Activated naive CD8-positive, alpha-beta T cell treated with anti-CD3 and anti-CD28 coated beads, Interleukin-2, amount 50 U/mL, for 24 hours (primary cell): ENCODE measurements around the gene HIVEP3.

Experiments used
- ATAC-seq: fragments of 150-1000 bp; cut with Tn5 transposase; one replicate; pipeline ENCODE4 v1.10.0; 2021
- DNase-seq: peaks from one replicate; pipeline ENCODE4 v3.0.0; 2021
- H3K27ac Mint-ChIP-seq: one replicate; pipeline ENCODE4 v1.8.0; 2021; ENCODE audit warnings: mild to moderate bottlenecking, mixed read lengths
- H3K27me3 Mint-ChIP-seq: one replicate; pipeline ENCODE4 v1.8.0; 2021; ENCODE audit warnings: mixed read lengths
- H3K36me3 Mint-ChIP-seq: one replicate; pipeline ENCODE4 v1.8.0; 2021; ENCODE audit warnings: low read depth, mixed read lengths
- H3K4me1 Mint-ChIP-seq: one replicate; pipeline ENCODE4 v1.8.0; 2021; ENCODE audit warnings: mixed read lengths
- H3K4me3 Mint-ChIP-seq: one replicate; pipeline ENCODE4 v1.8.0; 2021; ENCODE audit warnings: mild to moderate bottlenecking, moderate library complexity, mixed read lengths
- H3K9me3 Mint-ChIP-seq: one replicate; pipeline ENCODE4 v1.8.0; 2021; ENCODE audit warnings: mixed read lengths

The HIVEP3 gene

DNA sequence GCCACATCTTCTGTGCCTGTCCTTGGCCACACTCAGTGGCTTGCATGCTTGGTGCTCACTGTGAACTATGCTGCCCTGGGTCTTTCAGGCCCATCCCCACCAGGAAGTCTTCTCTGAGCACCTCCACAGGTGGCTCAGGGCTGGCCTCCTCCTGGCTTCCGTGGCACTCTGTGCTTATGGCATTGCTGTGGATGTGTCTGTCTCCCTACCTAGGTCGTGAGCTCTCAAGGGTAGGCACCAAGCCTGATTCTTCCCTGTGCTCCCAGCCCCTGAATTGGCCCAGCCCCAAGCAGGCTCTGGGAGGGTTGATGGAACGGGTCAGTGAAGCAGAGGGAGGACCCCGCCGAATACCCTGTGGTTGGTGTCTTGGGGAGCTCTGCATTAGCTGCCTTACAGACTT, 236.6 kb downstream of the HIVEP3 start:
- H3K4me3 Mint-ChIP-seq = no peak overlapping the region
- no peak overlapping the region for H3K27ac Mint-ChIP-seq

DNA sequence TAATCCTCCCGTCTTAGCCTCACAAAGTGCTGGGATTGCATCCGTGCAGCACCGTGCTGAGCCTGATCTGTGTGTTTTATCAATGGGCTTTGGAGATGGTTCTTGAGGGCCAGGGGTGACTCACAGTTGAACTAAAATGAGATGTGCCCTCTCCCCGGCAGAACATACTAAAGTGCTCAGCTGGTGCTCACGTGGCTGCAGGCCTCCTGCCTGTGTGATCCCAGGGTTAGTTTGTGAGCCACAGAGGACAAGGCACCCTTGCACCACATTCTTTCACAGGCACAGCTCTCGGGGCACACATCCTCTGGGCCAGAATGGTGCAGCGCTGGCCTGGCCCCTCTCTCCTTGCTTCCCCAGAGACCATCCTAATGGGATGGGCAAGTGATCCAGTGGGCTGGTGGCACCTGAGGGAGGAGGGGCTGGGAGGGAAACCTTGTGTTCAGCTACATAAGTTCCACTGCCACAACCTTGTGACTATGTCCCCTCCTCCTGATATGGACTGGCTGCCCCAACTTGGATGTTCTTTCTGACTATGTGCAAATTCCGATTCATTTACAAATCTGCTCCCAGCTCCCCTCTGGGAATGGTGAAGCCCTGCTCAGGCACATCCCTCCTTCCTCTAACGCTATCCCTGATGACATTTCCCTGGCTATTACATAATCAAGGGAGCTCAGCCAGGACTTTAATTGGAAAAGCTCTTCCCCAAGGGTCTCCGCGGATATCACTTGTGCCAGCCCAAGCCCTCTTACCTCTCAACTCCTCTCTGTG, 237.2 kb downstream of the HIVEP3 start:
- no peaks in the 10 kb centered on the region for H3K27me3 Mint-ChIP-seq
- ATAC-seq = no peak
- no peaks in the 10 kb centered on the region for H3K36me3 Mint-ChIP-seq
- H3K4me1 Mint-ChIP-seq = peaks cover 63% of the 10 kb centered on the region
- H3K27ac Mint-ChIP-seq = no peak overlapping the region
- H3K4me3 Mint-ChIP-seq = no peak overlapping the region
- no peak for DNase-seq
- no peaks in the 10 kb centered on the region for H3K9me3 Mint-ChIP-seq

More for the DNA sequence above, 236.6 kb downstream of the HIVEP3 start:
- Mint-ChIP-seq H3K9me3 (no peaks in the 10 kb centered on the region), H3K27me3 (no peaks in the 10 kb centered on the region), H3K36me3 (no peaks in the 10 kb centered on the region), H3K4me1 (peaks cover 65% of the 10 kb centered on the region)
- ATAC-seq (no peak), DNase-seq (no peak)

DNA sequence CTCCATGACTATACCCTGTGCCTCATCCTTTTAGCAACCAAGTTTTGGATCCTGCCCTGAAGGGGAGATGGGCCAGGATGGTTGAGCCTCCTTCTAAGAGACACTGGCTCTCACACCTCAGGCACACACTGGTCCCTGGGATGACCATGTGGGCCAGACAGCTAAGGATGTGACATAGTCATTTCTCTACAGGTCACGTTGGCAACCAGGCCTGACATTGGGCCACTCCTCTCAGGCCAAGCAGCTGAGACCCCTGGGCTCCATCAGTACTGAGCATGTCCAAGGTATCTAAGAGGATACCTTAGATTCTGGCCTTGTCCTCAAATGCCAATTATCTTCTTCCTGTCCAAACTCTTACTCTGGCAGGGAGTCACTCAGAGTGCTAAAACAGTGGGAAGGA, 238.7 kb downstream of the HIVEP3 start:
- Mint-ChIP-seq H3K27ac (no peak overlapping the region), H3K4me3 (no peak overlapping the region), H3K36me3 (no peaks in the 10 kb centered on the region), H3K27me3 (no peaks in the 10 kb centered on the region), H3K4me1 (peaks cover 66% of the 10 kb centered on the region), H3K9me3 (no peaks in the 10 kb centered on the region)
- no peak for DNase-seq
- ATAC-seq = no peak

DNA sequence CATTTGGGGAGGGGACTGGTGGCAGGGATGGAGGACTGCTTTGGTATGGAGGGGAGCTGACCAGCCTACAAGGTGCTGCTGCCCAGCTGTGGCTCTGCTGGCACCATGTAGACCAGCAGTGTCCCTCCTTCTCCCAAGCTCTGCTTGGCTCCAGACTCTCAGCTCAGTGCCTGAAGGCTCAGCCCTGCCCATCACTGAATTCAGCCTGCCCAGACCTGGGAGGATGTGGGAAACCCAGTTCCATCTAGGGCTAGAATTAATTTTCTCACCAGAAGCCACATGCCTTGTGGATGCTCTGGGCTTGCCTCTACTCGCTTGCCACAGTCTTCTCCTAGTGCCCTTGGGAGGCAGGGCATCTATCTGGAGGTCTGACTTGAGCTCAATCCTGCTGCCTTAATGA, 239.2 kb downstream of the HIVEP3 start:
- no peaks in the 10 kb centered on the region for H3K9me3 Mint-ChIP-seq
- H3K27me3 Mint-ChIP-seq = no peaks in the 10 kb centered on the region
- H3K36me3 Mint-ChIP-seq = no peaks in the 10 kb centered on the region
- ATAC-seq (no peak), DNase-seq (no peak)
- H3K4me1 Mint-ChIP-seq = peaks cover 66% of the 10 kb centered on the region
- no peak overlapping the region for H3K4me3 Mint-ChIP-seq
- no peak overlapping the region for H3K27ac Mint-ChIP-seq

DNA sequence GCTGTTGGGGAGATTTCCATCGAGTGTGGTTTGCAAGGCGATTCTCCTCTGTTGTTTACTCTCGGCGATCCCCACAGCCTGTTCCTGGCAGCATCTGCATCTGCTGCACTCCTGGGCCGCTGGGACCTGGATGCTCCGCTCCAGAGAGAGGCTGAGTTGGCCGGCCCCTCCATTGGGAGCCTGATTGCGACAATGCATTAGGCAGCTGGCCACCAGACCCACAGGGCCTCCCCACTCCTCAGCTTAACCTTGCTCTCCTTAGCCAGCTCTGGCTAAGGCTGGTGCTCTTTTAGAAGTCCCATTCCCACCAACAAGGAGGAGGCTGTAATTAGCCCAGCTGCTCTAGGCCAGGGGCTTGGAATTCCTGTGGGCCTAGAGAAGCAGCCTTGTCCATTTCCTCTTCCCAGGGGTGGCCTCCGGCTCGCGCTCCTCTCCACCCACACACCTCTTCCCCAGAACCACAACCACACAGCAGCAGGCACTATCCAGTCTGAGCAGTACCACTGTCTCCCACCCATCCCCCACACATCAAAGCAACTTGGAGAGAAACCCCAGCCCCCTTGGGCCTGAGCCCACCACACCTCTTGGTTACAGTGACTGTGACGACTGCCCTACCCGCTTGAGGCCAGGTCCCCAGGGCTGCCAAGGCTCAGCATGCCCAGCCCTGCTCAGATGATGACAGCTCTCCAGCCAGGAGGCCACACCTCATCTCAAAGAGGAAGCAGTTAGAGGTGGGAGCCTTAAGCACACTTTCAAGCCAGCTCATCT, 240.4 kb downstream of the HIVEP3 start:
- H3K4me3 Mint-ChIP-seq = no peak overlapping the region
- DNase-seq (no peak), ATAC-seq (peak; percentile 39)
- peaks cover 65% of the 10 kb centered on the region for H3K4me1 Mint-ChIP-seq
- H3K36me3 Mint-ChIP-seq = no peaks in the 10 kb centered on the region
- peak overlapping the region; percentile 51 for H3K27ac Mint-ChIP-seq
- no peaks in the 10 kb centered on the region for H3K9me3 Mint-ChIP-seq
- H3K27me3 Mint-ChIP-seq = no peaks in the 10 kb centered on the region

DNA sequence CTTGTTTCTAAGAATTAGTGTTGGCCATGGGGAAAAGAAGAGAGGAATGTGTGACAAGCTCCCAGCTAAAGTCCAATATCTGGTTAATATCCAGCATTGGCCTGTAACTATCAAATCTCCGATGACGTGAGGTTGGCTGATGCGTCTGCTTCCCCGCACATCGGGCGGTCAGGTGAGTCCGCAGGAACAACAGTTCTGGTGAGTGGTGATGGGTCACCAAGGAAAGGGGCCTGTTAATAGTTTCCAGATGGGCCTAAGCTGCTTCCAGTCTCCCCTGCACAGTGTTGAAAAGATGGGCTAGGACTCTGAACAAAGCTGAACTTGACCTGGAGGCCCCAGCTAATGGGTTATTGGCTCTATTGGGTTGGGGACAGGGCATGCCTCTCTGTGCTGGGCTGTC, 241.1 kb downstream of the HIVEP3 start:
- Mint-ChIP-seq H3K9me3 (no peaks in the 10 kb centered on the region), H3K27ac (no peak overlapping the region), H3K4me3 (no peak overlapping the region), H3K4me1 (peaks cover 65% of the 10 kb centered on the region), H3K36me3 (no peaks in the 10 kb centered on the region), H3K27me3 (no peaks in the 10 kb centered on the region)
- DNase-seq = no peak
- ATAC-seq = no peak

DNA sequence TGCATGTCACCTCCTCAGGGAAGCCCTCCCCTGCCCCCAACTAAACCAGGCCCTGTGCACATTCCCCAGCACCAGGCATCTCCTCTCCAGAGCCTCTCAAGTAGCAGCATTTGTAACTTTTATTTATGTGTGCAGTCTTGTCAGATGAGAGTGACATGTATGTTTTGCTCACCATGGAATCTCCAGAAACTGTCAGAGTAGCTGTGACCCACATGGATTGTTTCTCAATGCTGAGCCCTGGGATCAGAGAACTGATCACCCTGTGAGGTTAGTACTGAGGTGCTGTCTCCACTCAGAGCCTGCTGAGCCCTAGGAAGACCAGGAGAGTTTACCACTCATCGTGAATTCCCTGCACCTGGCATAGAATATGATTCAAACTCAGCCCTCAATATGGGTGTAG, 243.3 kb downstream of the HIVEP3 start:
- Mint-ChIP-seq H3K4me3 (no peak overlapping the region), H3K9me3 (no peaks in the 10 kb centered on the region), H3K4me1 (peaks cover 83% of the 10 kb centered on the region), H3K27ac (no peak overlapping the region), H3K36me3 (no peaks in the 10 kb centered on the region), H3K27me3 (no peaks in the 10 kb centered on the region)
- ATAC-seq (no peak), DNase-seq (no peak)

DNA sequence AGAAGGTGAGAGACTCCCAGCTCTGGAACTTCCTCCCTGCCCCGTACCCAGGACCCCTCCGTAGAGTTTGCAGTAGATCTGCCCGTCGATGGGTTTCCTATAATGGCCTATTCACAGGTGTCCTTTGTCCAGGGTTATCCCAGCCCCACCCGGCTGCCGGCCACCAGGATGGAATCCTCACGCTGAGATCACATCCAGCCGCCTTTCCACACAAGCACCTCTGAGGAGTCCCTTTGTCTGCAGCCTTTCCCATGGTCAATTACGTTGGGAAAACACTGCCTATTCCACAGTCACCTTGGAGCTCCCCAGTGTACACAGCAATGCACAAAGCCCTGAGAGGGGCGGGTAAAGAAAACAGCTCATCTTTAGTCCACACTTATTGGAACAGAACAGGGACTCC, 244.2 kb downstream of the HIVEP3 start:
- Mint-ChIP-seq H3K27ac (no peak overlapping the region), H3K4me1 (peaks cover 88% of the 10 kb centered on the region), H3K9me3 (no peaks in the 10 kb centered on the region), H3K4me3 (no peak overlapping the region), H3K27me3 (no peaks in the 10 kb centered on the region), H3K36me3 (no peaks in the 10 kb centered on the region)
- no peak for DNase-seq
- ATAC-seq = no peak

DNA sequence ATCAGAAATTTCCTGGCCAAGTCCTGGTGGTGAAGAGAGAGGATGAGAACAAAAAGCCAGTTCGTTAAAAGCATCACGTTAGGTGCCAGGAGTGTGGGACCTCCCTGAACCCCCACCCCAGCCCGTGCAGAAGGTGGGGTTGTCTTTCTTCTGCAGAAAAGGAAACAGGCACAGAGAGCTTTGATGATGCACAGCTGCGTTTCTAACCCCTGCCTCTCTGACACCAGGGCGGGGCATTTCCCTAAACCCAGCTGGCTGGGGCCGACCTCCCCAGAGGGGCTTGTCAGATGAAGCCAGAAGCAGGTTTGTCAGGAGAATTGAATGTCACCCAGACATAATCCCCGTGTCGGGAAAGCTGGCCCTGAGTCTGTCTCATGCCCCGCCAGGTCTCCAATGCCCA, 244.9 kb downstream of the HIVEP3 start:
- Mint-ChIP-seq H3K4me1 (peaks cover 88% of the 10 kb centered on the region), H3K9me3 (no peaks in the 10 kb centered on the region), H3K27me3 (no peaks in the 10 kb centered on the region), H3K27ac (peak overlapping the region; percentile 87), H3K4me3 (peak overlapping the region; percentile 69), H3K36me3 (no peaks in the 10 kb centered on the region)
- ATAC-seq = peak; percentile 17
- DNase-seq = peak; percentile 56

DNA sequence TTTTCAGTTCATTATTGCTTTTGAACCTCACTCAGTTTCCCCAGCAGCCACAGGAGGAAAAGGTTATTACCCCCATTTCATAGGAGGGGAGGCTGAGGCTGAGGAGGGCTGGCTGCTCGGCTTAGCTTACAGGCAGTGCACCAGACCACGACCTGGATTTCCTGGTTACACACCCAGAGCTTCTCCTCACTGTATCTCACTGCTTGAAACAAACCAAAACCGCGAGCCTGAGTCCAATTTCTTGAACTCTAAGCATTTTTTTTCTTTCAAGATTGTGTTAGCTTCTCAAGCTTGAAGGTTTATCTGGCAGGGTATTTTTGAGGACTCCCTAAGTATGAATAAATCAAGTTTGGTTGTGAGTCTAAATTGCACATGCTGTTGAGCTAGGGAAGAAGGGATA, 245.3 kb downstream of the HIVEP3 start:
- peak; percentile 56 for DNase-seq
- peak overlapping the region; percentile 69 for H3K4me3 Mint-ChIP-seq

DNA sequence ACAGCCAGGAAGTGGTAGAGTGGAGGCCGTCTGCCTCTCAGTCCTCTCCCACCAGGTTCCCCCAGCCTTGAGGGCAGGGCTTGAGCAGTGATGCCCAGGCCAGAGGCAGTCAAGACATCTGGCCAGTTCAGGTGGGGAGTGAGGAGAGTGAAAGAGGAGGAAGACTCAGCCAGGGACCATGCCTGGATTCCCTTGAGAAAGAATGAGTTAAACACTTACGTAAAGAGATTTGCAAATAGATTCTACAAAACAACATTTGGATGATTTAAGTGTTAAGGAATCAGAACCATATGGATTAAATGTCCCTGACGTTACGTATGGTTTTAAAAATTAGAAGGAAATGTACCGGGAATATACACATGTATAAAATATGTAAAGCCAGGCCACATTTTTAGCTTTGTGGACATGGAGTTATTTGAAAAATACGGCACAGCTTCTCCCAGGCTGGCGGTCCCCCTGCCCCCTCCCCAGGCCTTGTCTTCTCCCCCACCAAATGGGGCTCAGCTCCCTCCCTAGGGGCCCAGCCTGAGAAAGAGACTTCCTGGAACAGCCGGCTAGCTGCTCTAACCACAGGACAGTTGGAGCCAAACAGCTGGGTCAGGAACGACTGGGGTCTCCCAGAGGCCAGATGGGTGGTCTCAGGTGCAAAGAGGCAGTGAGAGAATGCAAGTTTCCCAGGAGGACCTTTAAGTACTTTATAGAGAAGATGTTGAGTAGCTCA, 245.9 kb downstream of the HIVEP3 start:
- peaks cover 88% of the 10 kb centered on the region for H3K4me1 Mint-ChIP-seq
- no peaks in the 10 kb centered on the region for H3K36me3 Mint-ChIP-seq
- H3K4me3 Mint-ChIP-seq = peak overlapping the region; percentile 69
- DNase-seq (no peak), ATAC-seq (no peak)
- no peaks in the 10 kb centered on the region for H3K27me3 Mint-ChIP-seq
- no peaks in the 10 kb centered on the region for H3K9me3 Mint-ChIP-seq
- peak overlapping the region; percentile 87 for H3K27ac Mint-ChIP-seq

More for the DNA sequence above, 245.3 kb downstream of the HIVEP3 start:
- no peaks in the 10 kb centered on the region for H3K9me3 Mint-ChIP-seq
- H3K27me3 Mint-ChIP-seq = no peaks in the 10 kb centered on the region
- ATAC-seq = peak; percentile 55
- H3K36me3 Mint-ChIP-seq = no peaks in the 10 kb centered on the region
- H3K27ac Mint-ChIP-seq = peak overlapping the region; percentile 87
- peaks cover 88% of the 10 kb centered on the region for H3K4me1 Mint-ChIP-seq

DNA sequence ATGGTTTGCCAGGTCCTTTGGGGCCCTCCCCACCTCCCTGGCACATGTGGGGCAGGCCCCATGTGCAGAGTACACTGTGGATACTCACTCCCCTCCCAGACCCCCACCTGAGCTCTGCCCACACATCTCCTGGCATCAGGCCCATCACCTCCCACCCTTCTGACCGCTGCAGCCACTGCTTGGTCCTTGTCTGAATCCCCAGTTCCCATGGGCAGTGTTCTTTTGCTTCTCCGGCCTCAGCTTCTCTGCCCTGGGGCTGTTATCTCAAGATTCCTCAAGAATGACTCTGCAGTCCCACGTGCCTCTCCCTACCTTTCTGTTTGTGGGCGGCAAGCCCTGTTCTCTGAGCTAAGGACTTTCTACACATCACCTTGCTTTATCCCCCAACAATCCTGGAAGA, 246.5 kb downstream of the HIVEP3 start:
- DNase-seq = no peak
- peaks cover 88% of the 10 kb centered on the region for H3K4me1 Mint-ChIP-seq
- no peaks in the 10 kb centered on the region for H3K36me3 Mint-ChIP-seq
- no peaks in the 10 kb centered on the region for H3K27me3 Mint-ChIP-seq
- ATAC-seq = no peak
- H3K4me3 Mint-ChIP-seq = peak overlapping the region; percentile 69
- H3K9me3 Mint-ChIP-seq = no peaks in the 10 kb centered on the region
- H3K27ac Mint-ChIP-seq = peak overlapping the region; percentile 87

DNA sequence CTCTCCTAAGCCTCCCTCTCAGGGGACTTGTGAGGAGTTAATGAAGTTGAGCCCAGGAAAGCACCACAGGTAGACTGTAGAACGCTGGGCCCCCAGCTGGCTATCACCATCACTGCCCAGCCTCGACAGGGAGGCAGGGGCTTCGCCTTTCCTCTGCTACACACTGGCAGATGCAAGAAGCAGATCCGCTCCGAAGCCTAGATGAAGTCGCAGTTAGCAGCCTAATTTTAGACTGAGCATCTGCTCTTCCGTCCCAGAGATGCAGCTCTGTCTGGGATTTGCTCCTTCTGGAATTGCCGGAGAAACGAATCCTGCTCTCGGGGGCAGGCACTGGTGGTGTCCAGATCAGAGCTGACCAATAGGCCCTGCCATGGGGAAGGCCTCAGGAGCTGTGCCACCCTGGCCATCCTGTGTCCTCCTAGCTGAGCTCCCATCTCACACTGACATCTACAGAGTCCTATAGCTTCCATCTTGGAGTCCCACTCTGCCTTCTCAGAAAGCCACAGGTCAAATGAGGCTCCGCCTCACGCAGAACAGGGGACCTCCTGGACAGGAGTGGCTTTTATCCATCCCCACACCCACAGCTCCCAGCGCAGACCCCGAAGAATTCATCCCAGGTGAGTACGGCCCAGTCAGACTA, 247.5 kb downstream of the HIVEP3 start:
- Mint-ChIP-seq H3K4me1 (peaks cover 92% of the 10 kb centered on the region), H3K36me3 (no peaks in the 10 kb centered on the region), H3K27ac (peak overlapping the region; percentile 87), H3K4me3 (peak overlapping the region; percentile 39), H3K27me3 (no peaks in the 10 kb centered on the region), H3K9me3 (no peaks in the 10 kb centered on the region)
- no peak for ATAC-seq
- no peak for DNase-seq

DNA sequence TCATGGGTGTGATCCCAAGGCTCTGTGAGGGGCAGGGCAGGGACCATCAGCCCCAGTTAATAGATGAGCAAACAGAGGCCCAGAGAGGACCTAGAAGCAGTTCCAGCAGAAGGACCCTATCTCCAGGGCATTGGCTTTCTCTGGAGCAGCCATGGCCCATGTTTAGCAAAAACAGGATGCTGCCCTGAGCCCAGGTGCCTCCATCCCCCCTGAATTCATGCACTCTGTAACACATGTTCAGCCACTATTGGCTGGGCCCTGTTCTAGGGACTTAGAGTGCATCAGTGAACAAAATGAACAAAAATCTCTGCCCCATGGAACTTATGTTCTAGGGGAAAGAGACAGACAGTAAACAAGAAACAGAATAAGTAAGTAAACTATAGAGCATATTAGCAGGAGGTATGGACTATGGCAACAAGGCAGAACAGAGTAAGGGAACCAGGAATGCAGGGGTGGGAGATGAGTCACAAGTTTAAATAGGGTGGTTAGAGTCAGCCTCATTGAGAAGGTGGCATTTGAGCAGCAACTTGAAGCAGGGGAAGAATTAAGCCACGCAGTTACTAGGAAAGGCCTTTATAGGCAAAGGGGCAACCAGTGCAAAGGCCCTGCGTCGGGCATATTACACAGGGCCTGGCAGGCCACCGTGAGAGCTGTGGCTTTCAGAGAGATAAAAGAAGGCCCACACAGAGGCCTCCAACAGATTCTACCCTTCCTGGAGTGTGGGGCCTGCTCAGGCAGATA, 248.3 kb downstream of the HIVEP3 start:
- Mint-ChIP-seq H3K27me3 (no peaks in the 10 kb centered on the region), H3K4me1 (peaks cover 99% of the 10 kb centered on the region), H3K4me3 (peak overlapping the region; percentile 25), H3K36me3 (no peaks in the 10 kb centered on the region), H3K9me3 (no peaks in the 10 kb centered on the region), H3K27ac (peak overlapping the region; percentile 87)
- ATAC-seq = peak; percentile 84
- DNase-seq = peak; percentile 55
